Superior temporal gyrus (tissue), 1 donor: Measurements from ENCODE around the gene ECHS1.

Experiments used
- DNase-seq: peaks from one replicate; pipeline ENCODE4 v3.0.0-alpha.2; 2016; ENCODE audit errors: extremely low spot score

The ECHS1 gene

DNA sequence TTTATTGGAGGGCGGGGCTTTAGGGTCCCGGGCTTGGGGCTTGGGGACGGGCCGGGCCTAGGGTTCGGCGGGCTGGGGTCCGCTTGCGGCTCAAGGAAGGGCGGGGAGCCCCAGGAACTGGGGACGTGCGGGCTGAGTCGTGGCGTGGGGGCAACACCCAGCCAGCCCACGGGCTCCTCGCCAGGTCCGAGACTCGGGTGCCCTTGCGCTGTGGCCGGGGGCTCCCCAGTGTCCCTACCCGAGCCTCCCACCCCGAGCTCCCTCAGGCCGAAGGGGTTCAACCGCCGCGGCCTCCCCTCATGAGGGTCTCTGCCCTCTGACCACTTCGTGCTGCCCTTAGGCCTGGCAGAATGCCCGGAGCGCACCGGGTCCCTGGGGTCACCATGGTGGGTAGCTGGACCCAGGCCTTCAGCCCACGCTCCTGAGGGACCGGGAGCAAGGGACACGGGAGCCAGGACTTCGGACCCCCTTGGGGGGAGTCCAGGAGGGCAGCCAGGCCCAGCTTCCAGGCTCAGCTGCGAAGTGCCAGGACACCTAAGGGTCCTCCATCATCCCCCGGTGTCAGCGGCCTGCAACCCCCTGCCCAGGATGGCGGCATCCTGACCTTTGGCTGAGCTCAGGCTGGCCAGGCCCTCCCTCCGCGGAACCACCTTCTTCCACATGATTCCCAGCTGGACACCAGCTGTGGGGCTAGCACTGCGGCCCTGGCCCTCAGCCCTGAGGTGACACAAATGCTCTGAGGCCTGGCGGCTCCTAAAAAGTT, 14.8 kb downstream of the ECHS1 start:
- DNase-seq: no peak

DNA sequence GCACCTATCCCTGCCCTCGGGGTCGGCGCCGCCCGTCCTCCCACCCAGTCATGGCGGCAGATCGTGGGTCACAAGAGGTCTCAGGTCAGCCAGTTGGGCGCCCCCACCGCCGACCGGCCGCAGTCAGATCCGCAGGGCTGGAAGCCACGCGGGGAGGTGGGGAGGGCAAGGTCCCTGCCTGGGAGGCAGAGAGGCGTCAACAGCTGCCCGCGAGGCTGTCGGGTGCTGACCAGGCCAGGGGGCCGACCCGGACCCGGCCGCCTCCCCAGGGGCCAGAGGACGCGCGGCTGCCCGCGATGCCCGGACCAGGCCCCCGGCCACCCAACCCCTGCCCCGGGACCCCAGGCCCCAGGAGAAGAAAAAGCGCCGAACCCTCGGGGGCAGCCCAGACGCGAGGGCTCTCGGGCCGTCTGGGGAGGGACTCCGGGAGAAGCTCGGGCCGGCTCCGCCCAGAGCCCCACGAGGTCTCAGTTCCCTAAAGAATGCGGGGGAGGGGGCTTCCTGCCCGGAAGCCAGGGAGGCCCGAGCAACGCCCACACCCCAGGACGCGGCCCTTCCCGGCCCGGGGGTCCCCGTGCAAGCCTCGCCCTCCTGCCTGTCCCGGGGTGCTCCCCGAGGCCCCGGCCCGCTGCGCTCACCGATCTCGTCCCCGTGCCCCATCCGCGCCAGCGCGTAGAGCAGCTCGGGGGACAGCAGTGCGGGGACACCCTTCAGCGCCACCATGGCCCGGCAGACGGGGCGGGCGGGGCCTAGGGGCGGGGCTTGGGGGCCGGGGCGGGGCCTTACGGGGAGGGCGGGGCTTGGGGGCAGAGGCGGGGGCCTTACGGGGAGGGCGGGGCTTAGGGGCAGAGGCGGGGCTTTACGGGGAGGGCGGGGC, 15.6 kb downstream of the ECHS1 start, which contains the start of gene FUOM:
Gene FUOM, minus strand, starts transcription at position 735 of the 877 bp plus-strand sequence. Its CDS starts 12 bp downstream, at position 723.
- DNase-seq: no peak

DNA sequence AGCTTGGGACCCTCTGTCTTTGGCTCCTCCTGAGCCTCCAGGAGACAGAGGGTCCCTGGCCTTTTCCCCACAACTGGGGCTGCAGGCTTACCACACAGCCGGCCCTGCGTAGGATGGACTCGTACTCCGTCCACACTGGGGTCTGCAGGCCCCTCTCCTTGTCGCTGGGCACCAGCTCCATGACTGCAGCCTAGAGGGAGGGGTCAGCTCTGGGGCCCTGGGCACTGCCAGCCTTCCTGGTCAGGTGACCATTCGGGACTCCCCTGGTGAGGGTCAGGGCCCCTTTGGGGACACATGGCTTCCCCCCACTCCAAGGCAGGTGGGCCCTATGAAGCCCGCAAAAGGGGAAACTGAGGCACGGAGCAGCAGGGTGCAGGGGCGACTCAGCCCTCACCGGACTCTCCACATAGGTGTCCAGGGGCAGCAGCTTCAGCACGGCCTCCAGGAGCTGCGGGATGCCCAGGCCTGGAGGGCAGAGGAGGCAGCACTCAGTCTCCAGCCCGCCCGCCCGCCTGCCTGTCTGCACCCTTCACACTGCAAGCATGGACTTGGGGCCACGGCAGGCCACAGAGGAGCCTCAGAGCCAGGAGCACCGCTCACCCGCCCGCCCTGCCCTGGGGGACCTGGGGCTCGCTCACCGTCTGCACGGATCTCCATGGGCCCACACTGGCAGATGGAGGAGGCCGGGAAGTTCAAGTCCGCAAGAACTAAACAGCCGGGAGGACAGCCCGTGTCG, 16.4 kb downstream of the ECHS1 start:
- no peak for DNase-seq

DNA sequence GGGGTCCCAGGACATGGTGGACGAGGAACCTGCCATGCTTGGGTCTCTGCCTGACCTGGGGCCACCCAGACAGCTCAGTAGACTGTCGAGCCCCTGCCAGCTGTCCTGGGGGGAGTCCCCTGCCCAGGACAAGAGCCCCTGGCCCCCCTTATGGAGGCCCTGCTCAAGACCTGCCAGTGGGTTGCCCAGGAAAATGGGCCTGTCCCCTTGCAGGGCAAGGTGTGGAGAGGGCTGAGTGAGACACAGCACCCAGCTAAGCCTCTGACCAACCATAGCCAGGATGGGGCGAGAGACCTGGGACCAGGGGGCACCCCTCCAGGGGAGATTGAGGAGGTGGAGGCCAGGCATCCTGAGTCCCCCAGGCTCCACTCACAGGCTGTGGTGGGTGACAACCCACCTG, 17.2 kb downstream of the ECHS1 start:
- DNase-seq: no peak

DNA sequence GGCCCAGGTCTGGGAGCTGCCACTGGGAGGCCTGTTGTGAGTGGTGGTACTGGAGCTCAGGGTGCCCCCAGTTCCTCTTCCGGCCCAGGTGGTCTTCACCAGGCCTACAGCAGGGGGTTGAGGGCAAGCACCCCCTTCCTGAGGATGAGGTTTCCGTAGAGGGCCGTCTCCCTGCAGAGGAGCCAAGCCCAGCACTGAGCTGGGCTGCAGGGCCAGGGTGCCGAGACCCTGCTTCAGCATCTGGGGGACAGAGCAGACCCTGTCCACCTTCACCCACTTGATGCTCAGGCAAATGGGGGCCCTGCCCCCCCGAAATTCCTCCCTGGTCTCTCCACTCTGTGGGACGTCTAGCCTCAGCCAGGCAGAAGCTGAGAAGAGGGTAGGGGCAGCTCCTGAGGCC, 17.9 kb downstream of the ECHS1 start:
- DNase-seq: no peak

DNA sequence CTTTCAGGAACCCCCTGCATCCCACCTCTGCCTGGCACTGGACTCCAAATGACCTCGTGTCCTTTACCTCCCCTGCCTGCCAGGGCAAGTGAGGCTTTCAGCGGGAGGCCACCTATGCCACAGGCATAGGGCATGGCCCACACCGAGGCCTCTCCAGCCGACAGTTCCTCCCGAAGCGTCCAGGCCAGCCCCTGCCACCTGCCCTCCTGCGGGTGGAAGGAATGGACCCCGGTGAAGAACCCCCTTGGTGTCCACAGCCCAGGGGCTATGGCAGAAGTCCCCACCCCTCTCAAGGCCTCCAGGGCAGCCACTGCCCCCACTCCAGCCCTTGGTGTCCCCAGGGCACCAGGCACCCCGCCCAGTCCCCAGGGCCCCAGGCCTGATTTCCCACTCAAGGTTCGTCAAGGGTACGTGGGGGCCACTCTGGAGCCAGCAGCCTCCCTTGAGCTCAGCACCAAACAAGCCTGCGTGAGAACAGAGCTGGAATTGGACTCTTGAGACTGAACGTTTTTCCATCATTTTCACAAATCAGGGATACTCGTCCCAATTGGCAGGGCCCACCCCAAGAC, 18.4 kb downstream of the ECHS1 start:
- DNase-seq: no peak

DNA sequence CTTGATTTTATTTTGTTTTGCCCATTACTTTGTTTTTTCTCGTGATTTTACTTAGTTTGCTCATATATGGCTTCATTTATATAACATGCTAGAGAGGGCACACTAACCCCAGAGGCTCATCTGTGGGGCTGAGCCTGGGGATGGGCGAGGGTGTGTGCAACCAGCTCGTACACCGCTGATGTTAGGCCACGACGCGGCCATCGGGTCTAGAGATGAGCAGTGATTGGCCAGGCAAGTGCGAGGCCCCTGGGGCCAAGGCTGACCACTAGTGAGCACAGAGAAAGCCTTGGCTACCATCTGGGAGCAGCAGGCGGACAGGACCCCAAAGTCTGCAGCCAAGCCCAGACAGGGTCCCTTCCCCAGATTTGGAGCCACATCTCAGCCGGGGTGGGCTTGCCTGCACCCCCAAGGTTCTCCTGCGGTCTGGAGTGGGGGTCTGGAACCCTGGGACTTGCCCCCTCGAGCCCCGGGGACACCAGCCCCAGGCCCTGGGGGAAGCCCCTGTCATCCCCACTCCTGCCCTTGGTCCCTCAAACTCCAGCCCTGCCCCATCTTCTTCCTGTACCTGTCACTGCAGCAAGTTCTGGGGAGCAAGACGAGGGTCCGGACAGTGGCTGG, 19.1 kb downstream of the ECHS1 start:
- DNase-seq: no peak

DNA sequence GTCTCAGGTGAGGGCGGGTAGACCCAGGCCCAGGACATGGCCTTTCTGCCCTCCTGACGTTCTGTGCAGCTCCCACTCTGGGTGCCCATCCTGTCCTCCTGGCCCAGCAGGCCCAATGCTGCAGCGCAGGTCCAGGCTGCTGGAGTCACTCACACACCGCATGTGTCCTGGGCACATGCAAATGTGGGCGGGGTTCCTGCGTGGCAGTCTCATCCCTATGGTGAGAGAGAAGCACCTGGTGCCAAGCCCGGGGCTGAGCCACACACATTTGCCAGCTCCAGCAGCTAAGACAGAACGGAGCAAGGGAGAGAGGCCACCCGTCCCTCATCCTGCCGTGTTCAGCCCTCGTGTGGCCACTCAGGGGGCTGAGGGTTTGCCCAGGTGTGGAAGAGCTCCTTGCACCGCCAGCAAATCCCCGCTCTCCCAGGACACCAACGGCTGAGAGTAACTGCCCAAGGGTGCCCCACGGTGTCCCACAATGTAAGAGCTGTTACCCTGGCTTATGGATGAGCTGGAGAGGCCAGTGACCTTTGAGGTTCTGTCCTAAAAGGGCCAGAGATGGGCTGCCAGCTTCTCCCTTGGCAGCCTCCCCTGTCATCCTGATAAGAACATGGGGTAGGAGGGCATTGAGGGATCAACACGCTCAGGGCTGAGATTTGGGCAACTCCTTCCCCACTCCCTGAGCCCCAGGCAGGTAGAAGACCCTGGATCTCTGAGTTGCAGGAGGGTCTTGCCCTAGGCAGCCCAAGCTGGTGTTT, 19.8 kb downstream of the ECHS1 start:
- no peak for DNase-seq

DNA sequence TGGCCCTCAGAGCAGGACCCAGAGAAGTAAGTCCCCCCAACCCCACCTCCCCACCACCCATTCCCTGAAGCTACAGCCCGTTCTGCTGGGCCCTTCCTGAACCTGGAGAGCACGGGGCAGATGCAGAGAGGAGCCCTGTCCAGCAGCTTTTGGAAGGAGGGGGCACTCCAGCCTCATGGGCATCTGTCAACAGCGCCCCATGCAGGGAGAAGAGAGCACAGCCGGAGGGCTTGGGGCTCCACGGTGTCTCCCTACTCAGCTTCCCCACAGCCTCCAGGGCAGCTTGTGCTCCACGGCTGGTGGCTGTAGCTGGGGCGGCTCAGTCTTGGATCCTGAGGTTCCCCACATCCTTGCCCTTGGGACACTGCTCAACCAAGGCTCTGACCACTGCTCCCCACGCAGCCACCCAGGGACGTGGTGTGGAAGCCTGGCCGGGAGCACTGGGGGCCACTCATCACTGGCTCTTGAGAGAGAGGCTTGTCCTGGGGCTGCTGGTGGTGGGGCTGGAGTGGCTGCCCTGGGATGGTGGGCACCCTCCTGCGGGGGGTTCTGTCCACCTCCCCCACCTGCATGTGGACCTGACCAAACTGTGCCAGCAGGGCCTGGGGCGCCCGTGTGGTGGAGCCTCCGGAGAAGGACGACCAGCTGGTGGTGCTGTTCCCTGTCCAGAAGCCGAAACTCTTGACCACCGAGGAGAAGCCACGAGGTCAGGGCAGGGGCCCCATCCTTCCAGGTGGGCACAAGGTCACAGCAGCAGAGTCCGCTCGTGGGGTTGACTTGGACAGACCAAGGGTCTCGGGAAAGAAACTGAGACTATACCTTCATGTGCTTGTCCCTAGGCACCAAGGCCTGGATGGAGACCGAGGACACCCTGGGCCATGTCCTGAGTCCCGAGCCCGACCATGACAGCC, 21.5 kb downstream of the ECHS1 start:
- DNase-seq: no peak

DNA sequence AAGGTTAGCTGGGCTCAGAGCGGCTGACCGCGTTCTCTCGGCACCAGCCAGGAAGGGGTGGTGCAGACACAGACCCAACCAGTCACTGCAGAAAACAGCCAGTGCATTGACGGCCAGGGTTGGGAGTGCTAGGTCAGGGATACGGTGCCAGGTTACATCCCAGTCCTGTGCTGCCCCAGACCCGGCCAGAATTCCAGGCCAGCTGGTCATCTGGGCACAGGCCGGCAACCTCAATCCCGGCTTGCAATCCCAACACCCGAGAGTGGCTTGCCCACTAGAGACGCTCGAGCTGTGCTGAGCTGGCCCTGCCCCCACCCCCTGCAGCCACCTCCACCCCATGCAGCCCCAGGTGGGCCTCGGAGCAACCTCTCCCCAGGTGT, 22.2 kb downstream of the ECHS1 start:
- DNase-seq: no peak

DNA sequence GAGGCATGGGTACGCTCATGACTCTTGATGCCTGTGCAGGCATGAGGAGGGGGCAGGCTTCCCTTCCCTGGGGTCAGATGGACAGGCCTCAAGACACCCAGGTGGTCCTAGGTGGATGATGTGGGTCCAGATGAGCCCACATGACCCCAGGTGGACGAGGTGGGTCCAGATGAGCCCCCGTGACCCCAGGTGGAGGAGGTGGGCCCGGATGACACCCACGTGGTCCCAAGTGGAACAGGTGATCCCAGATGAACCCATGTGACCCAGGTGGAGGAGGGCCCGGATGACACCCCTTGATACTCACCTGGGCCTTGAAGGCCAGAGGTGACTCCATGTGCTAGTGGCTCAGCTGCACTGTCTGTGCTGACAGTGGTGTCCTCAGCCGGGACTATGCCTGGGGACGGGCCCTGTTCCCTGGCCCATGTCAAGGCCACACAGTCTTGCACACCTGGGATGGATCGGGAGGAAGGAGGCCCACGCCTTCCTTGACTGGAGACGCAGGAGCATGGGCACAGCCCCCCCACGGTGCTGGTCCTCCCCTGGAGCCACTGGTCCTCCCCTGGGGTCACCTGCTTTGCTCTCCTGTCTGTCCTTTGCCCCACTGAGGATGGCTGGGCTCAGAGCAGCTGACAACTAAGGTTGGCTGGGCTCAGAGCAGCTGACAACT, 22.7 kb downstream of the ECHS1 start:
- no peak for DNase-seq

DNA sequence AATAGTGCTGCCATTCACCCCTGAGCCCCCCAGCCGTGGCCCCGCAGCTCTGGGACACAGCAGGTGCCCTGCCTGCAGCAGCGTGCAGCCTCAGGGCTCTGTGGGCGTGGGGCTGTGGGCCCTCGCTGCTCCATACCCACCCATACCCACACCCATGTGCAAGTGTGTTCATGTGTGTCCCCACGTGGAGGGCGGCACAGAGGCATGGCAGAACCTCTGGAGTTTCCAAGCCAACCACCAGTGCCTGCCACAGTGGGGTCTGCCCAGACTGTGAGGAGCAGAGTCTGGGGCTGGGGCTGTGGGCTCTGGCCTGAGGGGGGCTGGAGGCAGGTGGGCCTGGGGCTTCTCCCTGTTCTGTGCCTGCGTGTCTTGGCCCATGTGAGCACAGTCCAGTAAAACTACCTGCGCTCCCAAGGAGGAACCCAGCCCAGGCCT, 23.6 kb downstream of the ECHS1 start:
- DNase-seq: no peak

DNA sequence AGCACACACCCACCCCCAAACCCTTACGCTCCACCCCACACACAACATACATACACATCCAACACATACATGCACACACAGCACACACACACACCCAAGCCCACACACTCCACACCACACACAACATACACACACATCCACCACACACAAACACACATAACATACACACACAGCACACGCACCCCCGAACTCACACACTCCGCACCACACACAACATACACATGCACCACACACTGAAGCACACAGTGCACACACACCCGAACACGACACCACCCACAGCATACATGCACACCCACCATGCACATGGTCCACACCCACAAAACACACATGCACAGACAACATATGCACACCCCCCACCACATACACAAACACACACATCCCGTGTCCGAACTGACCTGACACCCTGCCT, 24.0 kb downstream of the ECHS1 start:
- DNase-seq: no peak

DNA sequence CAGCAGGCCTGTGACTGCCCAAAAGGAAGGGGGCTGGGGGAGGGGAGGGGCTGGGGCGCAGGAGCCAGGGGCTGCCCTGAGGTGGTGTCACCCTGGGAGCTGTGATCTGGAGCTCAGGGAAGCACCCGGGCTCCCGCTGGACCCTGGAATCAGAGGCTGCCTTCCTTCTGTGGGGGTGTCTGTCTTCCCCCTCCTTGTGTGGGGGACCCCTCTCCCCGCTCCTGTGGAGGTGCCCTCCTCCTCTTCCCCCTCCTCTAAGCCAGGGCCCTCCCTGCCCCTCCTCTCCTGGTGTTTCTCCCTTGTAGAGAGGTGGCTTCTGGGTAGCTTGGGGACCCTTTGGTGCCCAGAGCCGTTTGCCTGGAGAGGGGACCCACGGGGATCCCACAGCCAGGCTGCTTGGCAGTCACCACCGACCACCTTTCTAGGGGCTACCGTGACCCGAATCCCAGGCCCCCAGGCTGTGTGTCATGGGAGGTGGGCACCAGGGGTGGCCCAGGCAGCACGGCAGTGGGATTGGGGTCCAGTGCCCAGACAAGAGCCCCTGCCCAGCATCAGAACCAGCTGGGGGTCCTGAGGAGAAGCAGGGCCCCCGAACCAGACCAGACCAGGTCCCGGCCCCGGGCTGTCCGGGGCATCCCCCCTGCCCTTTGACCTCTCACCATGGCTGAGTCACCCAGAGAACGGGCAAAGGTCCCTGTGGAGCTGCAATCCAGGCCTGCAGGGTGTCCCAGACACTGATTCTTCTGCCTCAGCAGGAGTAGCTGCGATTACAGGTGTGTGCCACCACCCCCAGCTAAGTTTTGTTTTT, 25.2 kb downstream of the ECHS1 start:
- DNase-seq: no peak

DNA sequence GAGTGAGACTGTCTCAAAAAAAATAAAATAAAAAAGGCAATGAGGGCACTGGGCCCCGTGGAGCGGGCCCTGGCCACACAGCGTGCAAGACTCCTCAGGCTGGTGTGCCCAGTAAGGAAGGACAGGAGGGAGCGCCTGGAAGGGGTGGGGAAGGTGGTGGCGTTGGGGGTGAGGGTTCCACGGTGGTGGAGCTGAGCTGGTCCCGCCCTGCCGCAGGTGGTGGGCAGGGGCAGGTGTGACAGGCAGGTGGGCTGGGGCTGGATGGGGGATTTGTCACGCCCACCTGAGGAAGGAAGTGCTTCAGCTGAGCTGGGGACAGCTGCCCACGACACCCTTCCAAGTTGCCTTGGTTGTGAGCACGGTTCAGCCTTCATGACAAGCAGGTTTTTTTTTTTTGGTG, 26.7 kb downstream of the ECHS1 start:
- DNase-seq: no peak

DNA sequence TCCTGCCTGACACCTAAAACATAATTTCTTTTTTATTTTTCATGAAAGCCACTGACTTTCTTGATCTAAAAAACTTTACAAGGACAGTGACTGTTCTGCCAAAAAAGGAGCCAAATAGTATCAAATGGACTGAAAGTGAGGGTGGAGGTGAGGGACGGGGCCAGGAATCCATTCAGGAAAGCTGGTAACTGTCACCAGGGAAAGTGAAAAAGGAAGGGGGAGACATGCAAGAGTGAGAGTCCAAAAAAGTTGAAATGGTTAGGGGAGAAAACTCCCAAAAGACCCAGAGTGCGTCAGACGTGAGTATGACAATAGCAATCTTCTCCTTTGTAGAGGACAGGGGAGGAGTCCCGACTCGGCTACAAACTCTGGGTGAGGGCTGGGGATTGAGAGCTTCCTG, 28.9 kb downstream of the ECHS1 start:
- DNase-seq: no peak

DNA sequence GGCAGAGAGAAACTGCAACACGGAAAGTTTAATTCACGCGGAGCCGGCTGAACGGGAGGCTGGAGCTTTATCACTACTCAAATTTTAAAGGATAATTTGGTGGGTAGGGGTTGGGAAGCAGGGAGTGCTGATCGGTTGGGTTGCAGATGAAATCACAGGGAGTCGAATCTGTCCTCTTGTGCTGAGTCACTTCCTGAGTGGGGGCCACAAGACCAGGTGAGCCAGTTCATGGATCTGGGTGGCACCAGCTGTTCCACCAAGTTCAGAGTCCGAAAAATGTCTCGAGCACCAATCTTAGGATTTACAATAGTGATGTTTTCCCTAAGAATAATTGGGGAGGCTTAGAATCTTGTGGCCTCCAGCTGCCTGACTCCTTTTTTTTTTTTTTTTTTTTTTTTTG, 29.6 kb downstream of the ECHS1 start:
- no peak for DNase-seq

DNA sequence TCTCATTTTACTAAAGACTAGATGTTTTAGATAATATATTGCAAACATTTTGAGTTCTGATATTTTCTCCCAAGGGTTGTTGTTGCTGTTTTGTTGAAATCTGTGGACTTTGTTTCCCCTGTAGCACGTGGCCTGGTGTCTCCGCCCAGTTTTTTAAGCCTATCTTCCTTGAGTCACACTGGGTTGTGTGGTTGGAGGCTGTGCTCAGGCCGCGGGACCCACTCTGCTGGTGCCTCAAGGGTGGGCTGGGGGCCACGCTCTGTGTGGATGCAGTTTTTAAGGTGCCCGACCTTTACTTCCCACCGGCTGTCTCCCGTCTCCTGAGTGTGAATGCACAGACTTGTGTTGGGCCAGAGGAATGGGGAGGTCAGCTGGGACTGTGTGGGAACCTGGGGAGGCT, 30.2 kb downstream of the ECHS1 start:
- no peak for DNase-seq
